HAP-1 (cell line): ENCODE data around the gene IFNW1.

Experiments
- DNase-seq, 2 experiments: peaks; one replicate each; pipeline ENCODE4 v3.0.0-alpha.2; 2016 to 2020; ENCODE audit warnings: low spot score in 2 of 2
- H3K27me3 ChIP-seq: fragments of 250-450 bp; sonication (Bioruptor Pico); 2 replicates; pipeline ENCODE4 v1.5.1; 2020; ENCODE audit warnings: low read depth, mild to moderate bottlenecking, moderate library complexity
- H3K36me3 ChIP-seq: fragments of 250-450 bp; sonication (Bioruptor Pico); replicated peaks from 2 replicates; pipeline ENCODE4 v1.5.1; 2020; ENCODE audit warnings: mild to moderate bottlenecking
- H3K4me1 ChIP-seq: fragments of 250-450 bp; sonication (Bioruptor Pico); 2 replicates; pipeline ENCODE4 v1.5.1; 2020; ENCODE audit warnings: mild to moderate bottlenecking
- H3K4me3 ChIP-seq: fragments of 250-450 bp; sonication (Bioruptor Pico); 2 replicates; pipeline ENCODE4 v1.5.1; 2020; ENCODE audit warnings: mild to moderate bottlenecking, moderate library complexity
- H3K9me3 ChIP-seq: fragments of 250-450 bp; sonication (Bioruptor Pico); 2 replicates; pipeline ENCODE4 v1.5.1; 2020; ENCODE audit warnings: mild to moderate bottlenecking, moderate library complexity
- in situ Hi-C: fragments of 300-500 bp; cut with MboI; formaldehyde crosslinking; loops from 3 replicates; pipeline ENCODE4 v1.14.3; 2020; ENCODE audit warnings: low sequenced_read_pairs, inconsistent platforms, mixed read lengths

IFNW1 gene

DNA sequence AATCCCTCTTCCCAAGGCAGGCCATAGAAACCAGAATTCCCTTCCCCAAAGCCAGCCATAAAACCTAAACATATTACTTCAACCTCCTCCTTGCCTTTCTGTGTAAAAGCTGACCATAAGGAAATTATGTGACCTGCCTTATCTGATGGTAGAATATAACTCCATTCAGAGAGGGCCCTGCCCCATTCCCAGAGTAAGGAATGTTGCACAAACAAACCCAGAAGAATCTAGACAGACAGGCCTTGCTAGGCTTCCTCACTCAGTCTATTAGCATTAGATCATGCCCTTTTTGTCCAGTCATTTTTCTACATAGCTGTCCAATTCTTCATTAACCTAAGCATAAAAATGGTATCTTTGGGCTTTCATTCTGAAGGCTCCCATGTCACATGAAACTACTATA lies 46.1 kb downstream of the IFNW1 start:
- Histone ChIP-seq H3K36me3 (no peaks in the 10 kb centered on the region), H3K27me3 (no peaks in the 10 kb centered on the region), H3K4me1 (no peaks in the 10 kb centered on the region), H3K4me3 (no peak overlapping the region), H3K9me3 (no peaks in the 10 kb centered on the region)
- in situ Hi-C loops = no loop called here
- DNase-seq = no peak
